ENCODE measurements around the gene PEF1.

GRCh38 chr1:31675161-31675560, 30.5 kb upstream of the PEF1 start:
- TF ChIP-seq POLR2A (IDR thresholded peaks at IDR 0.05; ENCODE audit: low read depth, low read length) (no peak), POLR2AphosphoS5 (IDR thresholded peaks at IDR 0.05; ENCODE audit: low read depth, low read length) (no peak), TAF1 (IDR thresholded peaks at IDR 0.05; ENCODE audit: borderline replicate concordance, low read depth, low read length) (no peak)

Data from GM12892 (cell line).